ENCODE measurements around the gene SPACDR.

DNA sequence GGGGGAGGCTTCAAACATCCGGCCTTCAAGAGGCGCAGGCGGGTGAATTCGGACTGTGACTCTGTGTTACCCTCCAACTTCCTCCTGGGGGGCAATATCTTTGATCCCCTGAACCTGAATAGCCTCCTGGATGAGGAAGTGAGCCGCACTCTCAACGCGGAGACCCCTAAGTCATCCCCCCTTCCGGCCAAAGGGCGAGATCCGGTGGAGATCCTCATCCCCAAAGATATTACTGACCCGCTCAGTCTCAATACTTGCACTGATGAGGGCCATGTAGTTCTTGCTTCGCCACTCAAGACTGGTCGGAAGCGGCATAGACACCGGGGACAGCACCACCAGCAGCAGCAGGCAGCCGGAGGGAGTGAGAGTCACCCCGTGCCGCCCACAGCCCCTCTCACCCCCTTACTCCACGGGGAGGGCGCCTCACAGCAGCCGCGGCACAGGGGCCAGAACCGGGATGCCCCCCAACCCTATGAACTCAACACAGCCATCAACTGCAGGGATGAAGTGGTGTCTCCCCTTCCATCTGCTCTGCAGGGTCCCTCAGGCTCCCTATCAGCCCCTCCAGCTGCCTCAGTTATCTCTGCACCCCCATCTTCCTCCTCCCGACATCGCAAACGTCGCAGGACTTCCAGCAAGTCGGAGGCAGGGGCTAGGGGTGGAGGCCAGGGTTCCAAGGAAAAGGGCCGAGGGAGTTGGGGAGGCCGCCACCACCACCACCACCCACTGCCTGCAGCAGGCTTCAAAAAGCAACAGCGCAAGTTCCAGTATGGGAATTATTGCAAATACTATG, 33.4 kb downstream of the SPACDR start:
- TF ChIP-seq, protein P1, sequence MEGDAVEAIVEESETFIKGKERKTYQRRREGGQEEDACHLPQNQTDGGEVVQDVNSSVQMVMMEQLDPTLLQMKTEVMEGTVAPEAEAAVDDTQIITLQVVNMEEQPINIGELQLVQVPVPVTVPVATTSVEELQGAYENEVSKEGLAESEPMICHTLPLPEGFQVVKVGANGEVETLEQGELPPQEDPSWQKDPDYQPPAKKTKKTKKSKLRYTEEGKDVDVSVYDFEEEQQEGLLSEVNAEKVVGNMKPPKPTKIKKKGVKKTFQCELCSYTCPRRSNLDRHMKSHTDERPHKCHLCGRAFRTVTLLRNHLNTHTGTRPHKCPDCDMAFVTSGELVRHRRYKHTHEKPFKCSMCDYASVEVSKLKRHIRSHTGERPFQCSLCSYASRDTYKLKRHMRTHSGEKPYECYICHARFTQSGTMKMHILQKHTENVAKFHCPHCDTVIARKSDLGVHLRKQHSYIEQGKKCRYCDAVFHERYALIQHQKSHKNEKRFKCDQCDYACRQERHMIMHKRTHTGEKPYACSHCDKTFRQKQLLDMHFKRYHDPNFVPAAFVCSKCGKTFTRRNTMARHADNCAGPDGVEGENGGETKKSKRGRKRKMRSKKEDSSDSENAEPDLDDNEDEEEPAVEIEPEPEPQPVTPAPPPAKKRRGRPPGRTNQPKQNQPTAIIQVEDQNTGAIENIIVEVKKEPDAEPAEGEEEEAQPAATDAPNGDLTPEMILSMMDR (optimal IDR thresholded peaks at IDR 0.05 in 1 of 3, IDR thresholded peaks at IDR 0.05 in 1 of 3, conservative IDR thresholded peaks at IDR 0.05 in 1 of 3; ENCODE audit: extremely low read depth in 1 of 3, insufficient read depth in 2 of 3, low read length in 3 of 3), result no peak
- no peak for TF ChIP-seq EZH2 (IDR thresholded peaks at IDR 0.05; ENCODE audit: low read length)

Measured in keratinocyte (primary cell).